Type B pancreatic cell (in vitro differentiated cells): ENCODE data around the gene TOP2A. TPM values are rescaled to one million over a fixed set of nuclear protein-coding genes. Genes with fewer than 3 reads are reported as not detected.

ENCODE experiments used
- DNase-seq: peaks from one replicate; pipeline ENCODE4 v3.0.0; 2021; ENCODE audit warnings: mixed read lengths; ENCODE audit not compliant: unreplicated experiment; ENCODE audit errors: extremely low spot score
- H3K27ac Mint-ChIP-seq: 2 replicates; pipeline ENCODE4 v1.8.0; 2021; ENCODE audit warnings: mild to moderate bottlenecking, mixed read lengths
- H3K27me3 Mint-ChIP-seq: 2 replicates; pipeline ENCODE4 v1.8.0; 2021; ENCODE audit warnings: mixed read lengths
- H3K36me3 Mint-ChIP-seq: 2 replicates; pipeline ENCODE4 v1.8.0; 2021; ENCODE audit warnings: mixed read lengths
- H3K4me1 Mint-ChIP-seq: one replicate; pipeline ENCODE4 v1.8.0; 2021; ENCODE audit warnings: mixed read lengths; ENCODE audit not compliant: unreplicated experiment
- H3K4me3 Mint-ChIP-seq: 2 replicates; pipeline ENCODE4 v1.8.0; 2021; ENCODE audit warnings: mild to moderate bottlenecking, mixed read lengths
- H3K9me3 Mint-ChIP-seq: 2 replicates; pipeline ENCODE4 v1.8.0; 2021; ENCODE audit warnings: mixed read lengths
- total RNA-seq: library from RNA; stranded (reverse); gene quantifications from 2 replicates; pipeline ENCODE4 v1.2.1, GENCODE V29; 2021; ENCODE audit warnings: low replicate concordance
- TF ChIP-seq, protein P1 (sequence below): fragments of 200-600 bp; sonication (generic); conservative IDR thresholded peaks from 2 replicates; pipeline ENCODE4 v1.5.0; 2021; ENCODE audit warnings: antibody characterized with exemption, mild to moderate bottlenecking

TOP2A gene
- total RNA-seq, 1 donor from 2014 or later: 248 TPM

DNA sequence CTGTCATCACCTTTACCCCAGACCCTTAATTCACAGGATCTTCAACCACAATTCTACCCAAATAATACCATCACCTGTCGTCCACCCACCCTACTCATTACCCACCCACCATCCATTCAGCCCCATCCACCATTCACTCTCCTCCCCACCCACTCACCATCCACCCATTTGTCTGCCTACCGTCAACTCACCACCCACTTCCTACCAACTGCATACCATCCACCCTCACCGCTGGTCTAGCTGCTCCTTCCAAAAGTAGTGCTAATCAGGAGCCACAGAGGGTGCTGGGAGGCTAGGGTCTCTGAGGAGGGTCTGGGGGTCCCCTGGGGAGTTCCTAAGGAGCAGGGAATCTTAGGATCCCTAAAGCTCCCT, 13.5 kb upstream of the TOP2A start:
- Mint-ChIP-seq H3K36me3 (no peaks in the 10 kb centered on the region), H3K4me1 (no peaks in the 10 kb centered on the region), H3K4me3 (no peak overlapping the region), H3K9me3 (no peaks in the 10 kb centered on the region), H3K27ac (no peak overlapping the region), H3K27me3 (peaks cover 3% of the 10 kb centered on the region)
- peak; percentile 32 for DNase-seq
- TF ChIP-seq, protein P1, sequence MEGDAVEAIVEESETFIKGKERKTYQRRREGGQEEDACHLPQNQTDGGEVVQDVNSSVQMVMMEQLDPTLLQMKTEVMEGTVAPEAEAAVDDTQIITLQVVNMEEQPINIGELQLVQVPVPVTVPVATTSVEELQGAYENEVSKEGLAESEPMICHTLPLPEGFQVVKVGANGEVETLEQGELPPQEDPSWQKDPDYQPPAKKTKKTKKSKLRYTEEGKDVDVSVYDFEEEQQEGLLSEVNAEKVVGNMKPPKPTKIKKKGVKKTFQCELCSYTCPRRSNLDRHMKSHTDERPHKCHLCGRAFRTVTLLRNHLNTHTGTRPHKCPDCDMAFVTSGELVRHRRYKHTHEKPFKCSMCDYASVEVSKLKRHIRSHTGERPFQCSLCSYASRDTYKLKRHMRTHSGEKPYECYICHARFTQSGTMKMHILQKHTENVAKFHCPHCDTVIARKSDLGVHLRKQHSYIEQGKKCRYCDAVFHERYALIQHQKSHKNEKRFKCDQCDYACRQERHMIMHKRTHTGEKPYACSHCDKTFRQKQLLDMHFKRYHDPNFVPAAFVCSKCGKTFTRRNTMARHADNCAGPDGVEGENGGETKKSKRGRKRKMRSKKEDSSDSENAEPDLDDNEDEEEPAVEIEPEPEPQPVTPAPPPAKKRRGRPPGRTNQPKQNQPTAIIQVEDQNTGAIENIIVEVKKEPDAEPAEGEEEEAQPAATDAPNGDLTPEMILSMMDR: no peak

DNA sequence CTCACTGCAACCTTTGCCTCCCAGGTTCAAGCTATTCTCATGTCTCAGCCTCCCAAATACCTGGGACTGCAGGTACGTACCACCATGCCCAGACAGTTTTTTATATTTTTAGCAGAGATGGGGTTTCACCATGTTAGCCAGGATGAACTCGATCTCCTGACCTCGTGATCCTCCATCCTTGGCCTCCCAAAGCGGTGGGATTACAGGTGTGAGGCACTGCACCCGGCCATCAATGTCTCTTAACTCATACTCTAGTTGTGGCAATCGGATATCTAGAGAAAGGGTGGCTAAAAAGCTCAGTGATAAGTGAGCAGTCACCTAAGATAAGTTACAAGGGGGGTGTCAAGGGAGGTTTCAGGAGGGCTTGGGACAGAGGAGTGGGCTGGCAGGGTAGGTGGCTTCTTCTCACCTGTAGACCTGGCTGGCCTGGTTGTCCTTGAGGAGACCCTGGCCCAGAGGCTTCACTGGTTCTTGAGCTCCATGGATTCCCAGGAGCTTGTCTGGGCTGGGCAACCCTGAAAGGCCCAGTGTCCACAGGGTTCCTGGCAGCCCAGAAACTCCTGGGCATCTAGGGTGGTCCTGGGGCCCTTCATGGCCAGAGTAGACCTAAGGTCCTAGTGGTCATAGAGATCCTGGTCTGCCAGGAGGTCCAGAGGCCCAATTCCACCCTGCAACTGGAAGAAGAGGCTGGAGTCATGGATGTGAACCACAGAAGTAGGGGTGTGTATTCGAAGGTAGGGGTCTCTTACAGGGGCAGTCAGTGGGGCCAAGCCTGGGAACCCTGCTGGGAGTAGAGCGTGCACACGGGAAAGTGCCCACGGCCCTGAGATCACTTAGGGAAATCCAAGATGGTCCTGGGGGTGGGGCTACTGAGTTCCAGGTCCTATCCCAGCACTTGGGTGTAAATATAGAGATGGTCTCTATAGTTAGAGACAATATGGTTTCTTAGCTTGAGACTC, 12.9 kb upstream of the TOP2A start:
- TF ChIP-seq, protein P1: no peak
- no peaks in the 10 kb centered on the region for H3K36me3 Mint-ChIP-seq
- no peaks in the 10 kb centered on the region for H3K27me3 Mint-ChIP-seq
- H3K4me1 Mint-ChIP-seq: no peaks in the 10 kb centered on the region
- H3K27ac Mint-ChIP-seq: no peak overlapping the region
- peak; percentile 50 for DNase-seq
- H3K4me3 Mint-ChIP-seq: no peak overlapping the region
- H3K9me3 Mint-ChIP-seq: no peaks in the 10 kb centered on the region

DNA sequence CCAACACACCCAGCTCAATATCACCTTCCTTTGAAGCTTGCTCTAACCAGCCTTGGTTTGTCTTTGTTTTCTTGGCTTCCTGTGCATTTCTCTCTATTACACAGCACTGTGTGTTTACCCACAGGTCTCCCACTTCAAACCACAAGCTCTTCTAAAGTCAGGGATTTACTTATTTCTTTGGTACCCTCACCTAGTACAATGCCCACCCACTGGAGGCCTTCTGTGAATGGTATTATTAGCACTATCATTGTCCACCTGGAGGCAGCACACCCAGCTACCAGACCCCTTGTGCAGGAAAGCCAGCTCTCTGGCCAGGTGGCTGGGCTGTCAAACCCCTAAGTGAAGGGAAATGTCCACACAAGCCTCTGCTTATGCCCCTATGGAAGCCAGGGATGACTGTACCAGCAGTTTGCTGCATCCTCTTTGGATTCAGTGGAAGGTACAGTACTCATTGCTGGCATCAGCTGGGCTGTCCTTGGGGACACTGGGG, 9.4 kb upstream of the TOP2A start:
- peak; percentile 44 for DNase-seq
- H3K27ac Mint-ChIP-seq: no peak overlapping the region
- H3K9me3 Mint-ChIP-seq: no peaks in the 10 kb centered on the region
- H3K27me3 Mint-ChIP-seq: no peaks in the 10 kb centered on the region
- peaks cover 6% of the 10 kb centered on the region for H3K4me1 Mint-ChIP-seq
- H3K4me3 Mint-ChIP-seq: no peak overlapping the region
- H3K36me3 Mint-ChIP-seq: no peaks in the 10 kb centered on the region
- TF ChIP-seq, protein P1: no peak

DNA sequence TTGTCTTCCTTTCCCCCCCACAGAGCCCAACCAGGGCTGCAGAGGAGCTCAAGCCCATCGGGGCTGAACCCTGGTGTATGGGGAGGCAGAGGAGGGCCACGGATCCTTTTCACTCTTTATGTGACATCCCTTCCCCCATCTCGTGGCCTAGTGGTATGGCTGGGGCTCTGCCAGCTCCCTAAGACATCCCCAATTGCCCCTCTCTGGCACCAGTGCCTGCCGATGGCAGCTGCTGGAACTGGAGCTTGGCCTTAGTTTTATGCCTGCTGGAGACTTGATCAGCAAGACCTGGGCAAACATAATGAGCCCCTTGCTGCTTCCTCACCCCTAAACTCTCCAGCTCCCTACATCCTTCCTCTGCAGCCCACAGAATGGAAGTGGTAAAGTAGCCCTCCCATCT, 8.0 kb upstream of the TOP2A start:
- no peaks in the 10 kb centered on the region for H3K27me3 Mint-ChIP-seq
- peaks cover 6% of the 10 kb centered on the region for H3K4me1 Mint-ChIP-seq
- no peak overlapping the region for H3K27ac Mint-ChIP-seq
- H3K4me3 Mint-ChIP-seq: no peak overlapping the region
- DNase-seq: peak; percentile 53
- TF ChIP-seq, protein P1: no peak
- H3K36me3 Mint-ChIP-seq: no peaks in the 10 kb centered on the region
- H3K9me3 Mint-ChIP-seq: no peaks in the 10 kb centered on the region

DNA sequence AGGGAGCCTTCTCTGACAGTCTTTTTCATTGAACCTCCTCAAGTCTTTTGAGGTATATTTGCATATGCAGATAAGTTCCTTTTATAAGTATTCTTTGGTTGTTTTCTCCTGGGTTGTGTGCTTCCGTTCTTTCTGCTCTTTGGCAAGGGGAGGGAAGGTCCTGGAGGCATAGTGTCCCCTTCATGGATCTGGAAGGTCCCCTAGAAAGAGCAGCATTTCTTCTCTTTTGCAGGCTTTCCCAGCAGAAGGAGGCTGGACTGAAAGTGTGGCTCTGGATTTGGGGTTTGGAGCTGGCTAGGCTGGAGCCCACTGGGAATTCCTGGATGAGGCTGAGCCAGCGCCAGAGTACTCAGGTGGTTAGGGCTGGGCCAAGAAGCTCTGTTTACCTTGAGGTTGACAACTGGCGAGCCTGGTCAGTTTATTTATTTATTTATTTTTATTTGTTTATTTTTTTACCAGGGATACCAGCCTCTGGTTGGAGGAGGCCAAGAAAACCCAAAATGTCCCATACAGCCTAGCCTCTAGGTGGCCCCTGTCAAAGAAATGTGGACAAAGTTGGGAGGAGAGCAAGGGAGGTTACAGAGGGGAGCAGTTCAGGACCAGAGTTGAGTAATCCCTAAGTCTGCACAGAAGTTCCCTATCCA, 5.4 kb upstream of the TOP2A start:
- H3K36me3 Mint-ChIP-seq: no peaks in the 10 kb centered on the region
- H3K9me3 Mint-ChIP-seq: no peaks in the 10 kb centered on the region
- H3K4me1 Mint-ChIP-seq: peaks cover 13% of the 10 kb centered on the region
- TF ChIP-seq, protein P1: peak; percentile 46
- no peak overlapping the region for H3K4me3 Mint-ChIP-seq
- DNase-seq: peak; percentile 37
- no peaks in the 10 kb centered on the region for H3K27me3 Mint-ChIP-seq
- H3K27ac Mint-ChIP-seq: no peak overlapping the region
